ENCODE measurements around the gene KLHDC8A. TPM values are rescaled to one million over a fixed set of nuclear protein-coding genes. Genes with fewer than 3 reads are reported as not detected.
"Not testable (repeated sequence)": the region's sequence is repeated elsewhere in the genome, so short reads cannot be mapped to it uniquely, and the experiment has no call there.

The KLHDC8A gene
- total RNA-seq, 1 donor from 2014 or later: not detected

DNA sequence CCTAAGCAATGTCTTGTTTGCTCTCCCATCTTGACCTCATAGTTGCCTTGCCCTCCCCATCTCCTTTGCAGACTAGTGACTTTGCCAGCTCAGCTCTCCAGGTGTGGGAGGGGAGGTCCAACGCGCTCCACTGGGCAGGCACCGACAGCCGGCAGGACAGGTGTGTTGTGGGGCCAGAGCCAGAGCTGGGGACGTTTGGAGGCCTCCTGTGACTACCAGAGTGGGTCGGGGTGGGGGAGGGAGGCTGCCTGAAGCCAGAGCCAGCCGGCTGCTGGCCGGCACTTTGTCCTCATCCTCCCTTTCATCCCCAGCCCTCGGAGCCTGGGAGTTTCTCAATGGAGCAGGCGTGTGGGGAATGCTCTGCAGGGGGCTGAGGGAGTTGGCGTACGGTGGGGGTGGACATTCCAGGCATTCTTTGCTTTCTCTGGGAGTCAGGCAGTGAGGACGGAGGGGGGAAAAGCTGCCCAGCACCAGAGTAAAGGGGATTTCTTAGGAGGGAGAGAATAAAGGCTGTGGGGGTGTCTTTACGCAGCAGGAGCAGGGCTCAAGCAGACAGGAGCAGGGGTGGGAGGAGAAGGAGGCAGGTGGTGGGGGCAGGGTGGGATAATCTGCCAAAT is 55.4 kb downstream of the KLHDC8A start:
- intact Hi-C loops (cut with micrococcal nuclease): no loop called here

- intact Hi-C loops (cut with micrococcal nuclease): no loop called here
Measured at GRCh38 chr1:205300149-205300548, 56.6 kb downstream of the KLHDC8A start.

DNA sequence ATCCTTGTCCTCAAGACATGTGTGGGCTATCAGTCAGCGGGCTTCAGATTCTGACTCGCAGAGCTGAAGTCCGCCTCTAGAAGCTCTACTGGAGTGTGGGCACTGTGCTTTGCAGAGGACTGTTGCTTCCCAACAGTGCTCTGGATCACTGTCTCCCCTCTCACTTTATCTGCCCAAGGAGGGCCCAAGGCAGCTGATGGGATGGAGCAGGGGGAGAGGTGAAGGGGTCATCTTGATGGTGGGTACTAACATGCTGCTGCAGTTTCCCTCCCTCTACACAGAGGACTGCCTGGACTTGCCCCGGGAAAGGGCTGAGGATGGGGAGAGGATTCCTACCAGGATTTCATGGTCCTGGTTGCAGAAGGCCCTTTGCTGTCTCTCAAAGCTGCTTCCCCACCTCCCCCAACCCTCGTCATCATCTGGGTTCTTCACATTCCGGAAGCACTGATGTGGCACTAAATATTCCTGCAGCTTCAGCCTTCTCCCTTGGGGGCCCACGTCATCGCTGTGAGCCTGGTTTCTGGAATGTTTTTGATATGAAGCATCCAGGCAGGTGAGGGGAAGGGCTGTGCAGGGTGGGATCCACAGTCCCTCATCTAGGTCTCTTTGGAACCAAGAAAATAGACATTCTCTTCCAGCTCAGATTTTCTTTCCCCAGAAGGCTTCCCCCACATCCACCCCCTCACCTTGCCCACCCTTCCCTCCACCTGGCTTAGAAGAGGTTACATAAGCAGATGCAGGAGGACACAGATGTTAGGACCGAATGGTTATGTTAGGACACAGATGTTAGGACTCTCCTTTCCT is 58.3 kb downstream of the KLHDC8A start:
- intact Hi-C loops (cut with micrococcal nuclease): no loop called here

DNA sequence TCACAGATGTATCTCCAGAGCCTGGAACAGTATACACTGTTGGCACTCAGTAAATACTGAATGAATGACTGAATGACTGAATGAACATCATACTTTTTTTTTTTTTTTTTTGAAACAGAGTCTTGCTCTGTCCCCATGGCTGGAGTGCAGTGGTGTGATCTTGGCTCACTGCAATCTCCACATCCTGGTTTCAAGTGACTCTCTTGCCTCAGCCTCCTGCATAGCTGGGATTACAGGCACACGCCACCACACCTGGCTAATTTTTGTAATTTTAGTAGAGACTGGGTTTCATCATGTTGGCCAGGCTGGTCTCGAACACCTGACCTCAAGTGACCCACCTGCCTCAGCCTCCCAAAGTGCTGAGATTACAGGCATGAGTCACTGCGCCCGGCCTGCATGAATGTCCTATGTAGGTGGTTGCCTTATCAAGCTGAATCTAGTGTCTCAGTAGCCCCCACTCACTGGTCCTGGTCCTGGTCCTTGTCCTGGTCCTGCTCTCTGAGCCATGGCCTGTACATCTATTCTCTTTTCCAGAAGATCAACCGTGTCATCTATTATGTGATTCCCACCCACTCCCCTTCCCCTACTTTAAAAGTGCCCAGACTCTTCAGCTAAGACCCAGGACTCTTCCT is 59.1 kb downstream of the KLHDC8A start:
- intact Hi-C loops (cut with micrococcal nuclease): not testable (repeated sequence)

GRCh38 chr1:205296154-205296553 is 60.6 kb downstream of the KLHDC8A start:
- intact Hi-C loops (cut with micrococcal nuclease): no loop called here

- intact Hi-C loops (cut with micrococcal nuclease): no loop called here
Measured at GRCh38 chr1:205294934-205295333, 61.8 kb downstream of the KLHDC8A start.

DNA sequence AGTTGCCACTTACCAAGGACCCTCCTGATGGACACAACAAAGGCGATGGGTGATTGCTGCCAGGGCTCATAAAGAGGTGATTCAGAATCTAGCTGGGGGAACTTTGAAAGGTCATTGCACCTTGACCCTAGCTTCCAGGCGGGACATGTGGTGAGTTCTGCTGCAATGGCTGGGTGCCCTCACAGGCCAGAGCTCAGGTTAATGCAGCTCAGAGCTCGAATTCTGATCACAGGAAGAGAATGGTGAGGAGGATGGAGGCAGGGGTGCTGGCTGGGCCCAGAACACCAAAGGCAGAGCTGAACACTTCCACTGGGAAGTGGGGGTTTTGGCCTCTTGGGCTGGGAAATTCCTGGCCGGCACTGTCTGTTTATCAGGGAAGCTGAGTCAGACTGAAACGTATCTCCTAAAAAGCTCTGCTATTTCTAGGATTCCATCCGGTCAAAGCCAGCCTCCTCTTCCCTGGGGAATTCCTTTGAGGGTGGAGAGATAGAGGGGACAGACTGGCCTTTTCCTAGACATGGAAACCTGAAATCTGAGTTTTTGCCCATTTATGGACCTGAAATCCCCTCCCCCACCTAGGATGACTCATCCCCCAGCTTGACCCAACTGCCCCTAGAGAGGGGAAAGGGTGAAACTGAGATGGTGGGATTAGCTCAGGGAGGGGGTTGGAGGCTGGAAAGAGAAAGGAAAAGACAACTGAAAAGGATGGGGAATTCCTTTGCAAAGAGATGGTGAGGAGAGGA is 62.4 kb downstream of the KLHDC8A start:
- intact Hi-C loops (cut with micrococcal nuclease): no loop called here

GRCh38 chr1:205293350-205294074 is 63.2 kb downstream of the KLHDC8A start:
- intact Hi-C loops (cut with micrococcal nuclease): no loop called here

GRCh38 chr1:205291596-205291995 is 65.1 kb downstream of the KLHDC8A start:
- intact Hi-C loops (cut with micrococcal nuclease): no loop called here

- intact Hi-C loops (cut with micrococcal nuclease): loop anchor here (1.0 to 10.0 kb wide), 11 partner anchors 25 to 1177 kb away; partner anchors contain the start of genes DSTYK, PPP1R15B and RAB29
Measured at GRCh38 chr1:205287767-205288559, 68.8 kb downstream of the KLHDC8A start.

- intact Hi-C loops (cut with micrococcal nuclease): loop anchor here (1.0 to 10.0 kb wide), 3 partner anchors 305 to 1178 kb away; partner anchors contain the start of gene RAB29
Measured at GRCh38 chr1:205287076-205287475, 69.6 kb downstream of the KLHDC8A start.

- intact Hi-C loops (cut with micrococcal nuclease): loop anchor here (5.0 to 10.0 kb wide), 2 partner anchors 306 to 1178 kb away; no protein-coding TSS in a partner anchor
Measured at GRCh38 chr1:205286335-205286950, 70.3 kb downstream of the KLHDC8A start.

Other genes with a start within 250 kb of the KLHDC8A start
- gene RBBP5, start 234.9 kb downstream of the KLHDC8A start, total RNA-seq: 23.4 and 28.4 TPM in 2 replicates
- gene DSTYK, start 145.2 kb downstream of the KLHDC8A start, total RNA-seq: 13.7 and 14.0 TPM in 2 replicates
- 8.4 and 9.3 TPM in 2 replicates for gene TMCC2, start 129.0 kb downstream of the KLHDC8A start, total RNA-seq
- 8.4 and 10.5 TPM in 2 replicates for gene NUAK2, start 35.2 kb downstream of the KLHDC8A start, total RNA-seq
- 0.63 and 1.7 TPM in 2 replicates for gene LEMD1, start 65.1 kb upstream of the KLHDC8A start, total RNA-seq
- 0.51 and 0.68 TPM in 2 replicates for gene BLACAT1, start 99.1 kb upstream of the KLHDC8A start, total RNA-seq
- 0.07 and 0.98 TPM in 2 replicates for gene CDK18, start 147.7 kb upstream of the KLHDC8A start, total RNA-seq